Ishikawa (cell line): ENCODE data around the gene SV2A.

Source experiments
- CEBPB ChIP-seq: IDR thresholded peaks from 2 replicates; pipeline ENCODE4 v1.6.1; 2012
- CREB1 ChIP-seq: IDR thresholded peaks from 2 replicates; pipeline ENCODE4 v1.6.1; 2012; ENCODE audit warnings: low read depth
- EGR1 ChIP-seq: IDR thresholded peaks from 2 replicates; pipeline ENCODE4 v1.6.1; 2012
- EP300 ChIP-seq: IDR thresholded peaks from 2 replicates; pipeline ENCODE4 v1.6.1; 2012; ENCODE audit warnings: borderline replicate concordance
- FOXM1 ChIP-seq: IDR thresholded peaks from 2 replicates; pipeline ENCODE4 v1.6.1; 2012; ENCODE audit warnings: low read depth, borderline replicate concordance
- MAX ChIP-seq: IDR thresholded peaks from 2 replicates; pipeline ENCODE4 v1.6.1; 2012
- RAD21 ChIP-seq: IDR thresholded peaks from 2 replicates; pipeline ENCODE4 v1.6.1; 2012; ENCODE audit warnings: low read depth
- TAF1 ChIP-seq: IDR thresholded peaks from 2 replicates; pipeline ENCODE4 v1.6.1; 2012; ENCODE audit warnings: low read depth, mild to moderate bottlenecking
- USF1 ChIP-seq: IDR thresholded peaks from 2 replicates; pipeline ENCODE4 v1.6.1; 2012
- ZBTB7A ChIP-seq: IDR thresholded peaks from 2 replicates; pipeline ENCODE4 v1.6.1; 2012; ENCODE audit warnings: low read depth

SV2A gene

GRCh38 chr1:149879556-149879955, 38.1 kb downstream of the SV2A start:
- no peak for TF ChIP-seq EGR1
- no peak for TF ChIP-seq USF1
- TF ChIP-seq MAX = no peak
- TF ChIP-seq EP300 = no peak
- no peak for TF ChIP-seq FOXM1
- TF ChIP-seq RAD21 = no peak
- TF ChIP-seq TAF1 = no peak

- TF ChIP-seq USF1 = no peak
- no peak for TF ChIP-seq TAF1
- TF ChIP-seq CEBPB = no peak
- no peak for TF ChIP-seq ZBTB7A
- no peak for TF ChIP-seq FOXM1
- no peak for TF ChIP-seq EGR1
- no peak for TF ChIP-seq CREB1
Observed at GRCh38 chr1:149877211-149877946, 40.3 kb downstream of the SV2A start.
